OCI-LY1 (cell line): ENCODE data around the gene LMO3.

Source experiments
- H2AFZ ChIP-seq: fragments of 200-600 bp; sonication (generic), shearing (Covaris generic); 2 replicates; pipeline ENCODE4 v1.6.0; 2014; ENCODE audit warnings: antibody characterized with exemption, mild to moderate bottlenecking, low read length
- H3F3A ChIP-seq: fragments of 200-600 bp; sonication (generic), shearing (Covaris generic); 2 replicates; pipeline ENCODE4 v1.6.0; 2014; ENCODE audit warnings: mild to moderate bottlenecking, antibody characterized with exemption, low read length, moderate library complexity; ENCODE audit not compliant: insufficient read depth
- H3K27ac ChIP-seq: fragments of 200-600 bp; sonication (generic); 2 replicates; pipeline ENCODE4 v1.5.1; 2014; ENCODE audit warnings: low read length, mixed run types, mild to moderate bottlenecking, low read depth; ENCODE audit not compliant: poor library complexity, severe bottlenecking
- H3K27me3 ChIP-seq: fragments of 200-600 bp; sonication (generic); 2 replicates; pipeline ENCODE4 v1.6.0; 2014; ENCODE audit warnings: antibody characterized with exemption, mild to moderate bottlenecking, low read length, moderate library complexity; ENCODE audit not compliant: insufficient read depth
- H3K36me3 ChIP-seq: fragments of 200-600 bp; sonication (generic); 2 replicates; pipeline ENCODE4 v1.6.1; 2014; ENCODE audit warnings: mild to moderate bottlenecking, antibody characterized with exemption, low read length, moderate library complexity, mixed read lengths; ENCODE audit not compliant: insufficient read depth
- H3K4me1 ChIP-seq: fragments of 200-600 bp; sonication (generic); 2 replicates; pipeline ENCODE4 v1.5.1; 2014; ENCODE audit warnings: mild to moderate bottlenecking, low read length, moderate library complexity; ENCODE audit not compliant: insufficient read depth, severe bottlenecking
- H3K4me2 ChIP-seq: fragments of 200-600 bp; sonication (generic), shearing (Covaris generic); 2 replicates; pipeline ENCODE4 v1.6.1; 2014; ENCODE audit warnings: low read length
- H3K4me3 ChIP-seq: fragments of 200-600 bp; sonication (generic); 2 replicates; pipeline ENCODE4 v1.5.1; 2014; ENCODE audit warnings: low read length, low read depth, mild to moderate bottlenecking, mixed read lengths; ENCODE audit not compliant: poor library complexity, severe bottlenecking
- H3K79me2 ChIP-seq: fragments of 200-600 bp; shearing (Covaris generic); 2 replicates; pipeline ENCODE4 v1.6.1; 2016; ENCODE audit warnings: mixed run types, low read length, mixed read lengths; ENCODE audit not compliant: insufficient read depth
- H3K9ac ChIP-seq: fragments of 200-600 bp; sonication (generic), shearing (Covaris generic); 2 replicates; pipeline ENCODE4 v1.6.1; 2014; ENCODE audit warnings: mild to moderate bottlenecking, low read length, mixed read lengths
- H3K9me2 ChIP-seq: fragments of 200-600 bp; sonication (generic), shearing (Covaris generic); 2 replicates; pipeline ENCODE4 v1.6.1; 2014; ENCODE audit warnings: low read depth, mild to moderate bottlenecking, low read length, mixed read lengths
- H3K9me3 ChIP-seq: fragments of 200-600 bp; shearing (Covaris generic); 2 replicates; pipeline ENCODE4 v1.6.1; 2014; ENCODE audit warnings: low read length, mixed read lengths
- H4K20me1 ChIP-seq: fragments of 200-600 bp; sonication (generic), shearing (Covaris generic); 2 replicates; pipeline ENCODE4 v1.6.0; 2016; ENCODE audit warnings: mild to moderate bottlenecking, low read length; ENCODE audit not compliant: insufficient read depth
- CTCF ChIP-seq: fragments of 200-600 bp; sonication (generic), shearing (Covaris generic); IDR thresholded peaks from 2 replicates; pipeline ENCODE4 v1.5.1; 2017; ENCODE audit warnings: mild to moderate bottlenecking, antibody characterized with exemption, low read length, moderate library complexity, mixed read lengths
- EZH2 ChIP-seq: fragments of 200-600 bp; sonication (generic), shearing (Covaris generic); IDR thresholded peaks from 2 replicates; pipeline ENCODE4 v1.8.0; 2017; ENCODE audit warnings: borderline replicate concordance, mixed run types, mild to moderate bottlenecking, antibody characterized with exemption, low read length, moderate library complexity, mixed read lengths

Gene LMO3

DNA sequence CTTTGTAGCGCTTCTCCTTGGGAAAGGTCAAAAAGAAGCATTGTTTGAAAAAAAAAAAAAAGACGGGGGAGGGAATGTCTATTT, at the start of gene LMO3:
Gene LMO3 (minus strand): TSS at position 46 of the 84 bp plus-strand sequence. CDS start 5,302 bp downstream, outside the sequence.
- Histone ChIP-seq H3K9me2 (no peaks in the 10 kb centered on the region), H3K4me1 (peaks cover 19% of the 10 kb centered on the region), H4K20me1 (no peaks in the 10 kb centered on the region), H3K9ac (peak within 1 kb of the TSS; percentile 41; the same call in 1 of the 2 replicates), H3K9me3 (no peaks in the 10 kb centered on the region), H2AFZ (no peak within 1 kb of the TSS), H3K27ac (peak within 1 kb of the TSS; percentile 56), H3K79me2 (no peaks in the 10 kb centered on the region), H3K4me3 (peak within 1 kb of the TSS; percentile 54), H3K4me2 (peak within 1 kb of the TSS; percentile 40; the same call in 1 of the 2 replicates), H3F3A (no peaks in the 10 kb centered on the region), H3K36me3 (no peaks in the 10 kb centered on the region), H3K27me3 (no peaks in the 10 kb centered on the region)
- no peak for TF ChIP-seq EZH2
- TF ChIP-seq CTCF, result no peak

GRCh38 chr12:16636435-16637055, 30.6 kb upstream of the LMO3 start:
- Histone ChIP-seq H2AFZ (no peak overlapping the region), H3K79me2 (no peaks in the 10 kb centered on the region), H3K9ac (no peak overlapping the region), H3K27ac (no peak overlapping the region), H3K4me1 (no peaks in the 10 kb centered on the region), H3K9me2 (no peaks in the 10 kb centered on the region), H3K4me3 (no peak overlapping the region), H3K9me3 (no peaks in the 10 kb centered on the region), H3K4me2 (no peak overlapping the region), H4K20me1 (no peaks in the 10 kb centered on the region), H3K36me3 (no peaks in the 10 kb centered on the region), H3F3A (no peaks in the 10 kb centered on the region), H3K27me3 (no peaks in the 10 kb centered on the region)
- TF ChIP-seq CTCF (no peak), EZH2 (no peak)

GRCh38 chr12:16634786-16635185, 28.8 kb upstream of the LMO3 start:
- Histone ChIP-seq H3K4me3 (no peak overlapping the region), H3K9me3 (no peaks in the 10 kb centered on the region), H3K9me2 (no peaks in the 10 kb centered on the region), H3F3A (no peaks in the 10 kb centered on the region), H3K4me1 (no peaks in the 10 kb centered on the region), H3K79me2 (no peaks in the 10 kb centered on the region), H3K27me3 (no peaks in the 10 kb centered on the region), H4K20me1 (no peaks in the 10 kb centered on the region), H3K27ac (no peak overlapping the region), H3K4me2 (no peak overlapping the region), H3K36me3 (no peaks in the 10 kb centered on the region), H3K9ac (no peak overlapping the region), H2AFZ (no peak overlapping the region)
- no peak for TF ChIP-seq CTCF
- no peak for TF ChIP-seq EZH2
